GM12865 (cell line): ENCODE measurements around the gene VPS45.

Source experiments
- DNase-seq: peaks from one replicate; pipeline ENCODE4 v3.0.0; 2010; ENCODE audit warnings: low read depth
- H3K4me3 ChIP-seq: 2 replicates; pipeline ENCODE4 v1.5.1; 2011; ENCODE audit warnings: mild to moderate bottlenecking, low read depth, low read length, control low read depth
- CTCF ChIP-seq: IDR thresholded peaks from 2 replicates; pipeline ENCODE4 v1.5.1; 2011; ENCODE audit warnings: low read length, control low read depth, low read depth, inconsistent platforms; ENCODE audit not compliant: insufficient read depth; ENCODE audit errors: missing control alignments

The VPS45 gene

GRCh38 chr1:150083907-150084306 is 16.3 kb downstream of the VPS45 start:
- DNase-seq: no peak
- no peak for TF ChIP-seq CTCF

GRCh38 chr1:150085406-150085805 is 17.8 kb downstream of the VPS45 start:
- H3K4me3 ChIP-seq: no peak overlapping the region
- TF ChIP-seq CTCF: no peak
- no peak for DNase-seq

More at GRCh38 chr1:150083907-150084306, 16.3 kb downstream of the VPS45 start:
- no peak overlapping the region for H3K4me3 ChIP-seq

- no peak for DNase-seq
- no peak for TF ChIP-seq CTCF
- no peak overlapping the region for H3K4me3 ChIP-seq
These were observed 19.8 kb downstream of the VPS45 start for GRCh38 chr1:150087415-150087814.

GRCh38 chr1:150089846-150090520 is 22.4 kb downstream of the VPS45 start:
- no peak for TF ChIP-seq CTCF
- H3K4me3 ChIP-seq: no peak overlapping the region
- DNase-seq: peak; percentile 30

GRCh38 chr1:150092180-150092791 is 24.7 kb downstream of the VPS45 start:
- TF ChIP-seq CTCF: no peak
- H3K4me3 ChIP-seq: no peak overlapping the region
- DNase-seq: no peak

- DNase-seq: no peak
- TF ChIP-seq CTCF: no peak
- no peak overlapping the region for H3K4me3 ChIP-seq
These were observed 26.2 kb downstream of the VPS45 start for GRCh38 chr1:150093805-150094204.

GRCh38 chr1:150094734-150095265 is 27.2 kb downstream of the VPS45 start:
- DNase-seq: no peak
- no peak for TF ChIP-seq CTCF
- H3K4me3 ChIP-seq: no peak overlapping the region
